Prostate gland (tissue), 2 donors: ENCODE data around the gene CDT1.

Experiments
- CTCF ChIP-seq, 4 experiments: fragments of 200-600 bp in 2 of 4; fragments of 450-650 bp in 2 of 4; sonication (generic) in 2 of 4; IDR thresholded peaks; 1 replicate in 3 of 4; 2 replicates in 1 of 4; pipeline ENCODE4 v1.5.1; 2016 to 2019; ENCODE audit warnings: antibody characterized with exemption in 4 of 4, mild to moderate bottlenecking in 2 of 4, moderate library complexity in 2 of 4
- POLR2AphosphoS5 ChIP-seq: sonication (generic); formaldehyde crosslinking; IDR thresholded peaks from one replicate; pipeline ENCODE4 v1.6.1; 2017; ENCODE audit warnings: antibody characterized with exemption

GRCh38 chr16:88804552-88805339 lies 1.2 kb downstream of the CDT1 start:
- TF ChIP-seq CTCF (IDR thresholded peaks at IDR 0.05) (no peak), POLR2AphosphoS5 (no peak)
